B cell (primary cell): Measurements from ENCODE around the gene CMC1.

ENCODE experiments used
- EZH2 ChIP-seq: IDR thresholded peaks from 2 replicates; pipeline ENCODE4 v1.6.1; 2012; ENCODE audit warnings: borderline replicate concordance, low read depth, mild to moderate bottlenecking, moderate library complexity, low read length; ENCODE audit not compliant: insufficient read depth, poor library complexity, severe bottlenecking
- TF ChIP-seq, protein P1 (sequence below): fragments of 200-600 bp; IDR thresholded peaks from one replicate; pipeline ENCODE4 v1.8.0; 2022; ENCODE audit warnings: antibody characterized with exemption, mild to moderate bottlenecking

DNA sequence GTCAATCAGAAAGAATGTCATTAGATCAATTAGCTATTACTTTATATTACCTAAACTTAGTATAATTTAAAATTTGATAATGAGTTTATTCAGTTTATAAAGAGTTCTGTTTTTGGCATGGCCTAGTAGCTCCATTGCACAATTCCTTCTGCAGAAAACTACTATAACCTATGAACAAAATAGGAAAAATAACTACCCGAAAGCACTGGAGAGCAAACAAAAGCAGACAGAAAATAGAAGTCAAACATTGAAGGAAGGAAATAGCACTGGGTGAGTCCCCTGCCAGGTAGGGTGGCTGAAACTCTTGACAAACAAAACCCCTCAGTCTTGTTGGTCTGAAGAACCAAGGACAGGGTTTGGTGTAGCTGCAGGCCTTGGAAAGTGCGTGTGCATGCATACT is 37.5 kb downstream of the CMC1 start:
- TF ChIP-seq, protein P1, sequence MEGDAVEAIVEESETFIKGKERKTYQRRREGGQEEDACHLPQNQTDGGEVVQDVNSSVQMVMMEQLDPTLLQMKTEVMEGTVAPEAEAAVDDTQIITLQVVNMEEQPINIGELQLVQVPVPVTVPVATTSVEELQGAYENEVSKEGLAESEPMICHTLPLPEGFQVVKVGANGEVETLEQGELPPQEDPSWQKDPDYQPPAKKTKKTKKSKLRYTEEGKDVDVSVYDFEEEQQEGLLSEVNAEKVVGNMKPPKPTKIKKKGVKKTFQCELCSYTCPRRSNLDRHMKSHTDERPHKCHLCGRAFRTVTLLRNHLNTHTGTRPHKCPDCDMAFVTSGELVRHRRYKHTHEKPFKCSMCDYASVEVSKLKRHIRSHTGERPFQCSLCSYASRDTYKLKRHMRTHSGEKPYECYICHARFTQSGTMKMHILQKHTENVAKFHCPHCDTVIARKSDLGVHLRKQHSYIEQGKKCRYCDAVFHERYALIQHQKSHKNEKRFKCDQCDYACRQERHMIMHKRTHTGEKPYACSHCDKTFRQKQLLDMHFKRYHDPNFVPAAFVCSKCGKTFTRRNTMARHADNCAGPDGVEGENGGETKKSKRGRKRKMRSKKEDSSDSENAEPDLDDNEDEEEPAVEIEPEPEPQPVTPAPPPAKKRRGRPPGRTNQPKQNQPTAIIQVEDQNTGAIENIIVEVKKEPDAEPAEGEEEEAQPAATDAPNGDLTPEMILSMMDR = no peak
- TF ChIP-seq EZH2 = no peak
